Mucosa of gallbladder (tissue), 1 donor: ENCODE results near the gene ZC3H7B. TPM values are rescaled to one million over a fixed set of nuclear protein-coding genes. Genes with fewer than 3 reads are reported as not detected.
A peak's percentile ranks its signal among the peaks of the same experiment; 100 is the strongest.
"Not testable (repeated sequence)": the region's sequence is repeated elsewhere in the genome, so short reads cannot be mapped to it uniquely, and the experiment has no call there.

Experiments used
- DNase-seq: peaks from one replicate; pipeline ENCODE4 v3.0.0-alpha.2; 2020; ENCODE audit warnings: low spot score
- total RNA-seq: library from RNA; stranded (reverse); gene quantifications from one replicate; pipeline ENCODE4 v1.2.1, GENCODE V29; 2021
- donor health status: DM: no; HTN: no; CAD: no.

The ZC3H7B gene
- total RNA-seq, 1 donor from 2014 or later = 80.3 TPM

DNA sequence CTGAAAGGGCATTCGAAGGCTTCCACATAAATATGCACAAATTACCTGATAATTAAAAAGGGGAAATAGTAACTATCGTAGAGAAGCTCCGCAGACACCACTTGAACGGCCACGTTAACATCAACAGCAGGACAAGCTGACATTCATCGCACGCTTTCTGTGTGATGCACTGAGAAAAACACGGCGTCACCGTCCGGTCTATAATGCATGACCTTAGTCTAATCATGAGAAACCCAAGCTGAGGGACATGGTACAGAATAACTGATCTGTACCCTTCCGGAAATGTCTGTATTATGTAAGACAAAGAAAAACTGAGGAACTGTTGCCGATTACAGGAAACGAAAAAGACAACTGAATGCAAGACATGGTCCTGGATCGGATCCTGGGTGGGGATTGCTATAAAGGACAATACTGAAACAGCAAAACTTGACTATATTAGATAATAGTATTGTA is 14.7 kb upstream of the ZC3H7B start:
- no peak for DNase-seq

DNA sequence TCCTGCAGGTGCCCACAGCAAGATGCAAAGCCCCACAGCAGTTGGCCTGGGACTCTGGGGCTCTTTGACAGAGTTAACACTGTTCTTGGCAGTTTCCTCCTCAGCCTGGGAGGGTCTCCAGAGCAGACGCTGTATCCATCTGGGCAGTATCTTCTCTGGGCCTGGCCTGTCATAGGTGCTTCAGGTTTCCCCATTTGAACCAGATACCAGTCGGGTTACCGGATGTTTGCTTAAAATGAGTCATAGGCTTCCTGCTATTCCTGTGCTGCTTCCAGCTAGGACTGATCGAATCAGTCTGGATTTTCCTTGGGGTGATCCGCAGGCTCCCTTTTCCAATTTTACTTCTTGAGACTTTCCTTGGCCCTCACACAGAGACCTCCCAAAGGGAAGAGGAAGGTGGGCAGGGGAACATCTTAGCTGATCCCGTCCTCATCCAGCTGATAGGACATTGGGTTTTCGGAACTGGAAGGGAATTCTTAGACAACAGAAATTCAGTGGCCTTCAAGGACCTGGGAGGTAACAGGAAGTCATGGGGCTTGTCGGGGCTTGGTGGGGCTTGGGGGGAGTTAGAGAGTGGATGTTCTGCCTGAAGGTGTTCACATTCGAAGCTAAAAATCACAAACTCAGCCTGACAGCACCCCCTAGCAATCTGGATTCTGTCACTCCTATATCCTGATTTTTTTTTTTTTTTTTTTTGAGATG is 12.9 kb upstream of the ZC3H7B start:
- DNase-seq = peak; percentile 68

DNA sequence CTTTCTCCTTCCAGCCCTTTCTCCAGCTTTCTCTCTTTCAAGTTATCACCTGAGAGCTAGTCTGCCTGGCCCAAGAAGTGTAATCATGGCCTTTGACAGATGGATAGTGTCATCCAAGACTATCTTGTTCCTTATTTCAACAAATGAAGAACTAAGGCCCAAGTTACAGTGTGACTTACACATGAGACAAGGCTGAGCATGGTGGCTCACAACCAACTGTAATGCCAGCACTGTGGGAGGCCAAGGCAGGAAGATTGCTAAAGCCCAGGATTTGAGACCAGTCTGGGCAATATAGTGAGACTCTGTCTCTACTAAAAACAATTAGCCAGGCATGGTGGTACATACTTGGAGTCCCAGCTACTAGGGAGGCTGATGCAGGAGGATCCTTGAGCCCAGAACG is 11.7 kb upstream of the ZC3H7B start:
- DNase-seq = no peak

DNA sequence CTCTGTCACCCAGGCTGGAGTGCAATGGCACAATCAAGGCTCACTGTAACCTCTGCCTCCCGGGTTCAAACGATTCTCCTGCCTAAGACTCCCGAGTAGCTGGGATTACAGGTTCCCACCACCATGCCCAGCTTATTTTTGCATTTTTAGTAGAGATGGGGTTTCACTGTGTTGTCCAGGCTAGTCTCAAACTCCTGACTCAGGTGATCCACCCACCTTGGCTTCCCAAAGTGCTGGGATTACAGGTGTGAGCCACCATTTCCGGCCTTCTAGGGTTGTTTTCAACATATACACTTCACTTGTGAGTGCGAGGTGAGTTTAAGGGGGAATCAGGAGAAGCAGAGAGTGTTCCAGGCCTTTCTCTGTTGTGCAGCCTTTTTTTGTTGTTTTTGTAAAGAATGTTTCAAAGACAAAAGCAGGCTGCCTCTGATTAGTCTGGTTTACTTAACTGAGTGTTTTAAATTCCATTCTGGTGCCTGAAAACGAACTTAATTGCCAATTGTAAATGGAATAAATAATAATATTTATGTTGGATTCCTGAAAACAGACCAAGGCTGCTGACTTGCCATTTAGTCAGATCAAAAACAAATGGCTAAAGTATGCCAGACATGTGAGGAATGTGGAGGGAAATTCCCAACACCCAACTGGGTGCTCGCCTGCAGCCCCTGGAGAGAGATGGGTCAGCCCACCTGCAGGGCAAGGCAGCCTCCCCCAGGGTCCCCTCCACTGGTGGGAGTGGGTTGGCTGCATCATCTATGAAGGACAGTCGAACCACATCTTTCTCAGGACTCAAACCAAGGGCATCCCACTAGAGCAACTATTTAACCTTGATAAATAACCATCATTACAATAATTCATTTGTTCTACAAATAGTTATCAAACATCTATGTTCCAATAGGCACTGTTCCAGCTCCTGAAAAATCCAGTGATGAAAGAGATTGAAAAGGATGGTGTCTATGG is 10.8 kb upstream of the ZC3H7B start:
- DNase-seq = no peak

DNA sequence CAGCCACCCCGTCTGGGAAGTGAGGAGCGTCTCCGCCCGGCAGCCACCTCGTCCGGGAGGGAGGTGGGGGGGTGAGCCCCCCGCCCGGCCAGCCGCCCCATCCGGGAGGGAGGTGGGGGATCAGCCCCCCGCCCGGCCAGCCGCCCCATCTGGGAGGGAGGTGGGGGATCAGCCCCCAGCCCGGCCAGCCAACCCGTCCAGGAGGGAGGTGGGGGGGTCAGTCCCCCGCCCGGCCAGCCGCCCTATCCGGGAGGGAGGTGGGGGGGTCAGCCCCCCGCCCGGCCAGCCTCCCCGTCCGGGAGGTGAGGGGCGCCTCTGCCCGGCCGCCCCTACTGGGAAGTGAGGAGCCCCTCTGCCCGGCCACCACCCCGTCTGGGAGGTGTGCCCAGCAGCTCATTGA is 6.5 kb upstream of the ZC3H7B start:
- not testable (repeated sequence) for DNase-seq

DNA sequence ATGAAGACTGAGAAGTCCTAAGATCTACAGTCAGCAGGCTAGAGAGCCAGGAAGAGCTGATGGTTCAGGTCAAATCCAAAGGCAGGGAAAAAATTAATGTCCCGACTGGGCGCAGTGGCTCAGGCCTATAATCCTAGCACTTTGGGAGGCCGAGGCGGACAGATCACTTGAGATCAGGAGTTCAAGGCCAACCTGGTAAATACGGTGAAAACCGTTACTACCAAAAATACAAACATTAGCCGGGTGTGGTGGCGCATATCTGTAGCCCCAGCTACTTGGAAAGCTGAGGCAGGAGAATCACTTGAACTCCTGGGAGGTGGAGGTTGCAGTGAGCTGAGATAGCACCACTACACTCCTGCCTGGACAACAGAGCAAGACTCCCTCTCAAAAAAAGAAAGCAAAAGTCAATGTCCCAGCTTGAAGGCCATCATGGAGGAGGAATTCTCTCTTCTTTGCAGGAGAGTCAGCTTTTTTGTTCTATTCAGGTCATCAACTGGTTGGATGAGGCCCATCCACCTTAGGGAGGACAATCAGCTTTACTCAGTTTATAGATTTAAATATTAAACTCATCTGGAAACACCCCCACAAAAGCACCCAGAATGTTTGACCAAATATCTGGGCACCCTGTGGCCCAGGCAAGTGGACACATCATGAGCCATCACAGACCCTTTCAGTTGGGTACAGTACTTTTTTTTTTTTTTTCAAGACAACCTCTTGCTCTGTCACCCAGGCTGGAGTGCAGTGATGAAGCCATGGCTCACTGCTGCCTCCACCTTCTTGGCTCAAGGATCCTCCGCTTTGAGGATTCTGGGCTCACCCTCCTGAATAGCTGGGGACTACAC is 4.3 kb upstream of the ZC3H7B start:
- DNase-seq = no peak

DNA sequence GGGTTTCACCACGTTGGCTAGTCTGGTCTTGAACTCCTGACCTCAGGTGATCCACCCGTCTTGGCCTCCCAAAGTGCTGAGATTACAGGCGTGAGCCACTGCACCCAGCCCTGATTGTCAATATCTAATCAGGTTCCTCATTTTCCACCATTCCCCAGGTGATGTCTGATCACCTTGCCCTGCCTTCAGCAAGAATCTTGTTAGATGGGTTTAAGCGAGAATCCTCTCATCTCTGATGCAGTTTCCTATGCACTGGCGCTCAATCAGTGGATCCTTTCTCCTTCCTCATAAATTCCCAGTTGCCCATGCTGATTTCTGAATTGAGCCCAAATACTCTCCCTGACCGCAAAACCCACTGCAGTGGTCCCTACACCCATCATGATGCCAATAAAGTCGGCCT is 664 bp upstream of the ZC3H7B start:
- DNase-seq = no peak

GRCh38 chr22:41302021-41302767 is 869 bp downstream of the ZC3H7B start:
- no peak for DNase-seq

GRCh38 chr22:41302811-41303210 is 1.5 kb downstream of the ZC3H7B start:
- no peak for DNase-seq

DNA sequence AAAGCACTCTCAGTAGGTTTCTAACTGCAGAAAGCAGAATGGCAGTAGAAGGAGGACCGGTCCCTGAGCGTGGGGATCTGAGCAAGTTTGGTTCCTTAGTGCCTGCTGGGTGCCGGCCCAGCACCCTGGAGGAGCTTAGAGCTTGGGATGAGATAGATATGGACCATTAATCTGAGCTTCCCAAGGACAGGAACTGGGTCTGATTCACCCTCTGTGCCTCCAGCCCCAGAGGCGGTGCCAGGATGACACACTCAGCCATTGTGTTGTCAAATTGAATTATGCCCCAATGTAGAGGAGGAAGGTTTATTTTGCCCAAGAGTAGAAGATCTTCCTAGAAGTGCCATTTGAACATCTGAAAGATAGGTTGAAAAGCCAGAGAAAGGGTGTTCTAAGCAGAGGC is 4.3 kb downstream of the ZC3H7B start:
- no peak for DNase-seq

GRCh38 chr22:41308054-41308453 is 6.7 kb downstream of the ZC3H7B start:
- DNase-seq = no peak

GRCh38 chr22:41308544-41308947 is 7.2 kb downstream of the ZC3H7B start:
- no peak for DNase-seq

DNA sequence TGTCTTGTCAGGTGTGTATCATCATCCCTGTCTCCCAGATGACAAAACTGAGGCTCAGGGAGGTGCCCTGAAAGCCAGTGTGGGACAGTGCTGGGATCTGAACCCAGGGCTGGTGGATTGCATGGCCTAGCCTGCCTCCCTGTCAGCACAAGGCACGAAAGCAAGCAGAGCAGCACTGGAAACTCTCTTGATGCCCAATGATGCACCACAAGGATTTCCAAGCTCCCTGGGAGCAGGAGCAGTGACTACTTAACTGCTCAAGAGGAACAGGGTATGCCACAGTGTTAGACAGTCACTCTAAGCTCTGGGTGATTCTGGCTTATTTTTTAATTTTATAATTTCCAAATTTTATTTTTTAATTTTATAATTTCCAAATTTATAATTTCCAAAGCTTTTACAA is 9.0 kb downstream of the ZC3H7B start:
- DNase-seq = no peak

DNA sequence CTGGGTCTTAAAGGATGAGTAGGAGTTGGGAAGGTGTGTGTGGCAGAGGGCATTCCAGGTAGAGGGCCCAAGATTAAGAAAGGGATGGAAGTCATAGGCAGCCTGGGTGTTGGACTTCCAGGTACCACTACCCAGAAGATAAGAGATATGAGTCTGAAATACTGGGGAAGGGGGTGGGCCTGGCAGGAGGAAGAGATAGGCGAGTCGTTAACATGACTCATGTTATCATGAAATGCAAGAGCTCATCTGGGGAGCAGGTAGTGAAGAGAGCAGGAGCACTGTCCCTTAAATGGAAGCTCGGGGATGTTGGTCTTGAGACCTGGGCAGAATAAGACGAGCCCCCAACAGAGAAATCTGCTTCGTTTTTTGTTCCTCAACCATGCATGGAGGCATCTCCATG is 10.2 kb downstream of the ZC3H7B start:
- no peak for DNase-seq

GRCh38 chr22:41314821-41315220 is 13.5 kb downstream of the ZC3H7B start:
- DNase-seq = no peak

DNA sequence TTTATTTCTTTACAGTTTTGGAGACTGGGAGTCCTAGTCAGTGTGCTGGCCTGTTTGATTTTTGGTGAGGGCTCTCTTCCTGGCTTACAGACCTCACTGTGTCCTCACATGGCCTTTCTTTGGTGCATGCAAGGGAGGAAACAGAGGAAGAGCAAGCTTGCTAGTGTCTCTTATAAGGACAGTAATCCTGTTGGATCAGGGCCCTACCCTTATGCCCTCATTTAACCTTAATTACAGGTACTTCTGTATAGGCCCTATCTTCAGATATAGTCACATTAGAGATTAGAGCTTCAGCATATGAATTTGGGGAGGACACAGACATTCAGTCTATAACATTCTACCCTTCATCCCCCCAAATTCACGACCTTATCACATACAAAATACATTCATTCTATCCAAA is 14.3 kb downstream of the ZC3H7B start:
- no peak for DNase-seq

DNA sequence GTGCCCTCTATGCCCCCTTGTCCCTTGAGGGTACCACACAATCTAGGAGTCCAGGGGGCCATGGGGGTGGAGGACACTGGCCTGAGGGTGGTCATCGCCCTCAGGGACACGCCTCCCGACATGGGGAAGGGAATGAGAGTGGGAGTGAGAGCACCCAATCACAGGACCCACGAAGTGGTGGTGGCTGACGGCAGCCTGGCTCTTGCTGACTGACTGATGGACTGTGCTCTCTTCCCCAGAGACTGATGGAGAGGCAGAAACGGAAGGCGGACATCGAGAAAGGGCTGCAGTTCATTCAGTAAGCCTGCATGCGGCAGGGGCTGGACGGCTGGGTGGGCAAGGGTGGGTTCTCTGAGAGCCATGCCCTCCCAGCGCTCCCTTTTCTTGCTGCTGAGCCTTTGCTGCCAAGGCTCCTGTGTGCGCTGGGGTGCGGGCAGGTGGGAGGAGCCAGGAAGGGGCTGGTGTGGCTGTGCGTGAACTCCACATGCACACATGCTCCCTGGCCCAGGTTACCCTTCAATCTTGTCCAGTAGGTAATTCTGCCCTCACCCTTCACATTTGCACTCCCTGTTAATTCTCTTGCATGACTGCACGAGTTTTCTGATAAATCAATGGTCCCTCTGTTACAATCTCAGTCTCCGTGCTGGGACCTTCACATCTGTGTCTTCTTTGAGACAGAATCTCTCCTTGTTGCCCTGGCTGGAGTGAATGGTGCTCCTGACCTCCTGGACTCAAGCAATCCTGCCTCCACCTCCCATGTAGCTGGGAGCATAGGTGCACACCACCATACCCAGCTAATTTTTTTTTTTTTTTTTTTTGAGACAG is 19.3 kb downstream of the ZC3H7B start:
- DNase-seq = no peak

GRCh38 chr22:41324821-41325528 is 23.6 kb downstream of the ZC3H7B start:
- no peak for DNase-seq

DNA sequence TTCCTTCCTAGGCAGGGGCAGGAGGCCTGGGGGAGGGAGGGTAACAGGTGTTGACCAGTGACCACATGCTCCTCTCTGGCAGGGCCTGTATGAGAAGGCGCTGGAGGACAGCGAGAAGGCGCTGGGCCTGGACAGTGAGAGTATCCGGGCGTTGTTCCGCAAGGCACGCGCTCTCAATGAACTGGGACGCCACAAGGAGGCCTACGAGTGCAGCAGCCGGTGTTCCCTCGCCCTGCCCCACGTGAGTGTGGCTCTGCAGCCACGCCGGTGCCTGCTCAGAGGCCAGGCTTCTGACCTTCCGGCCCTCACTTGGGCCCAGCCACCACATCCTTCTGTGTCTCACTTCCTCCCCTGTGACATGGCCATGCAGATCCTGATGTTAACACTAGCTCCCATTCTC is 25.8 kb downstream of the ZC3H7B start:
- DNase-seq = no peak

GRCh38 chr22:41330169-41330568 is 28.8 kb downstream of the ZC3H7B start:
- no peak for DNase-seq
